CD4-positive, alpha-beta T cell (primary cell): Measurements from ENCODE around the gene NME7. TPM values are rescaled to one million over a fixed set of nuclear protein-coding genes. Genes with fewer than 3 reads are reported as not detected.

ENCODE experiments used
- ATAC-seq: fragments of 200-7000 bp; cut with Tn5 transposase; one replicate; pipeline ENCODE4 v1.10.0; 2022; ENCODE audit warnings: mild to moderate bottlenecking; ENCODE audit not compliant: poor library complexity
- CTCF ChIA-PET: fragments of 350-600 bp; sonication (Branson Sonifier 250); formaldehyde crosslinking; loops from one replicate; lab custom pipeline; 2021; ENCODE audit warnings: antibody characterized with exemption, inconsistent platforms; lab: Charles Lee
- POLR2A ChIA-PET: fragments of 350-600 bp; sonication (Branson Sonifier 250); formaldehyde crosslinking; loops from one replicate; lab custom pipeline; 2021; ENCODE audit warnings: antibody characterized with exemption, inconsistent platforms; lab: Charles Lee
- DNase-seq, 14 experiments: peaks; one replicate each; pipeline ENCODE4 v3.0.0-alpha.2; 2013 to 2020; ENCODE audit warnings: mixed read lengths in 2 of 14
- H3K27ac ChIP-seq, 2 donors: one replicate each; pipeline versions ENCODE4 v1.5.1 to v1.7.0; 2013; ENCODE audit warnings: low read length in 2 of 2, low read depth in 1 of 2, mild to moderate bottlenecking in 1 of 2
- H3K27me3 ChIP-seq, 2 experiments: 1 replicate in 1 of 2; 2 replicates in 1 of 2; pipeline versions ENCODE4 v1.6.1 to v1.7.0; 2013; ENCODE audit warnings: low read length in 2 of 2, control low read depth in 1 of 2, mild to moderate bottlenecking in 1 of 2, moderate library complexity in 1 of 2; ENCODE audit not compliant: insufficient read depth in 2 of 2, control insufficient read depth in 1 of 2
- H3K36me3 ChIP-seq: one replicate; pipeline ENCODE4 v1.6.1; 2013; ENCODE audit warnings: low read length, control low read depth; ENCODE audit not compliant: insufficient read depth
- H3K4me1 ChIP-seq: one replicate; pipeline ENCODE4 v1.6.1; 2013; ENCODE audit warnings: low read length, control low read depth; ENCODE audit not compliant: insufficient read depth
- H3K4me3 ChIP-seq: one replicate; pipeline ENCODE4 v1.5.1; 2013; ENCODE audit warnings: mild to moderate bottlenecking, low read length, moderate library complexity
- H3K9me3 ChIP-seq, 2 experiments: 1 replicate in 1 of 2; 2 replicates in 1 of 2; pipeline versions ENCODE4 v1.6.1 to v1.7.0; 2013; ENCODE audit warnings: low read length in 2 of 2, mild to moderate bottlenecking in 2 of 2, control low read depth in 1 of 2, moderate library complexity in 1 of 2; ENCODE audit not compliant: control insufficient read depth in 1 of 2, insufficient read depth in 1 of 2
- H3K27ac Mint-ChIP-seq: one replicate; pipeline ENCODE4 v1.8.0; 2020; ENCODE audit warnings: mixed read lengths
- H3K27me3 Mint-ChIP-seq: one replicate; pipeline ENCODE4 v1.8.0; 2021; ENCODE audit warnings: mixed read lengths
- H3K36me3 Mint-ChIP-seq: one replicate; pipeline ENCODE4 v1.8.0; 2021; ENCODE audit warnings: low read depth, mixed read lengths
- H3K4me1 Mint-ChIP-seq: one replicate; pipeline ENCODE4 v1.8.0; 2021; ENCODE audit warnings: low read depth, mixed read lengths
- H3K4me3 Mint-ChIP-seq: one replicate; pipeline ENCODE4 v1.8.0; 2020; ENCODE audit warnings: mild to moderate bottlenecking, mixed read lengths
- H3K9me3 Mint-ChIP-seq: one replicate; pipeline ENCODE4 v1.8.0; 2020; ENCODE audit warnings: mixed read lengths
- intact Hi-C, 2 experiments: fragments of 100-400 bp; cut with DNase I in 1 of 2; cut with micrococcal nuclease in 1 of 2; formaldehyde crosslinking; loops; one replicate each; pipeline versions ENCODE4 v1.15.1 to v1.9.0; 2023 to 2025; cut with DNase I, micrococcal nuclease
- total RNA-seq, 174 experiments: library from RNA in 2 of 174; stranded (reverse) in 2 of 174; gene quantifications; one replicate each; pipeline ENCODE4 v1.2.3 and lab custom pipeline; 2021 to 2026
- TF ChIP-seq, protein P1 (sequence below): fragments of 200-600 bp; IDR thresholded peaks from one replicate; pipeline ENCODE4 v1.8.0; 2022; ENCODE audit warnings: antibody characterized with exemption, mild to moderate bottlenecking

NME7 gene
- total RNA-seq, 2 experiments from 2014 or later: 7.2 to 8.3 TPM

DNA sequence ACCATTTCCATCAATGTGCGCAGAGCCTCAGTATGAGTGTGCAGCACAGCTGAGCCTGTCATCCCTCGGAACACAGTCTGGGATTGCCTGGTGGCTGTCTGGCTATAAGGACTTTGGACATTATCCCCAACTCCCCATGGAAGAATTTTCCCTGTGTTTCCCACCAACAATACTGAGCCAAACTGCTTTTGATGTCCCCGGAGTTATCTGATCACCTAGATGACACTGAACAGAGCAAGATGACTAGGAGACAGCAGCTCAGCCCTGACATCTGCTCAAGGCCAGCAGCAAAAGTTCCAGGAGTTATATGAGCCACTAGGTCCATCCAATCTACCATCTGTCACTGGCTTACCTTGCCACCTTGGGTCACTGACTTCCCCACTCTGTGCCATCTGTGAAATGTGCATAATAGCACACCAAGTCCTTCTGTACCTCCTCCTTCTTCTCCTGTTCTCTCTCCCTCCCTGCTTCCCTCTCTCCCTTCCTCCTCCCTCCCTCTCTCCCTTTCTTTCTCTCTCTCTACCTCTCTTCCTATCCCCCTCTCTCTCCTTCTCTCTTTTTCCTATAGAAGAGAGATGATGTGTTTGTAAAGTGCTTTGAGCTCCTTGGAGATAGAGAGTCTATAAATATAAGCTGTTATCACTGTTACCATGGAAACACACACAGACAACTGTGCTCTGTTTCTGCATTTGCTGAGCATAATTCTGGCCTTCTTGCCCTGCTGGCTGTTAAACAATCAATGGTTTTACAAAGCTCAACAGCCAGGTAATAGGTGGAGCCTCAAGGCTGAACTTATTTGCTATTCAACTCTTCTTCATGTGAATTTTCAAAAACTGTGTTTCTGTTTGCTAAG, 280.8 kb downstream of the NME7 start:
- ATAC-seq (peak; percentile 58), DNase-seq (peak in 3 of 14 experiments; percentile 30 to 47 (median 31))
- H3K27ac ChIP-seq: no peak overlapping the region
- no peaks in the 10 kb centered on the region for H3K27me3 Mint-ChIP-seq
- ChIA-PET CTCF (no interaction called here), POLR2A (no interaction called here)
- peaks cover 7% of the 10 kb centered on the region for H3K4me1 ChIP-seq
- H3K27ac Mint-ChIP-seq: no peak overlapping the region
- peaks cover 0 to 2% of the 10 kb centered on the region in 2 experiments for H3K27me3 ChIP-seq
- no peak overlapping the region for H3K4me3 ChIP-seq
- TF ChIP-seq, protein P1, sequence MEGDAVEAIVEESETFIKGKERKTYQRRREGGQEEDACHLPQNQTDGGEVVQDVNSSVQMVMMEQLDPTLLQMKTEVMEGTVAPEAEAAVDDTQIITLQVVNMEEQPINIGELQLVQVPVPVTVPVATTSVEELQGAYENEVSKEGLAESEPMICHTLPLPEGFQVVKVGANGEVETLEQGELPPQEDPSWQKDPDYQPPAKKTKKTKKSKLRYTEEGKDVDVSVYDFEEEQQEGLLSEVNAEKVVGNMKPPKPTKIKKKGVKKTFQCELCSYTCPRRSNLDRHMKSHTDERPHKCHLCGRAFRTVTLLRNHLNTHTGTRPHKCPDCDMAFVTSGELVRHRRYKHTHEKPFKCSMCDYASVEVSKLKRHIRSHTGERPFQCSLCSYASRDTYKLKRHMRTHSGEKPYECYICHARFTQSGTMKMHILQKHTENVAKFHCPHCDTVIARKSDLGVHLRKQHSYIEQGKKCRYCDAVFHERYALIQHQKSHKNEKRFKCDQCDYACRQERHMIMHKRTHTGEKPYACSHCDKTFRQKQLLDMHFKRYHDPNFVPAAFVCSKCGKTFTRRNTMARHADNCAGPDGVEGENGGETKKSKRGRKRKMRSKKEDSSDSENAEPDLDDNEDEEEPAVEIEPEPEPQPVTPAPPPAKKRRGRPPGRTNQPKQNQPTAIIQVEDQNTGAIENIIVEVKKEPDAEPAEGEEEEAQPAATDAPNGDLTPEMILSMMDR: no peak
- H3K9me3 ChIP-seq: no peaks in the 10 kb centered on the region
- no peak overlapping the region for H3K4me3 Mint-ChIP-seq
- intact Hi-C loops: no loop called here
- H3K36me3 Mint-ChIP-seq: no peaks in the 10 kb centered on the region
- no peaks in the 10 kb centered on the region for H3K36me3 ChIP-seq
- peaks cover 12% of the 10 kb centered on the region for H3K4me1 Mint-ChIP-seq
- no peaks in the 10 kb centered on the region for H3K9me3 Mint-ChIP-seq

DNA sequence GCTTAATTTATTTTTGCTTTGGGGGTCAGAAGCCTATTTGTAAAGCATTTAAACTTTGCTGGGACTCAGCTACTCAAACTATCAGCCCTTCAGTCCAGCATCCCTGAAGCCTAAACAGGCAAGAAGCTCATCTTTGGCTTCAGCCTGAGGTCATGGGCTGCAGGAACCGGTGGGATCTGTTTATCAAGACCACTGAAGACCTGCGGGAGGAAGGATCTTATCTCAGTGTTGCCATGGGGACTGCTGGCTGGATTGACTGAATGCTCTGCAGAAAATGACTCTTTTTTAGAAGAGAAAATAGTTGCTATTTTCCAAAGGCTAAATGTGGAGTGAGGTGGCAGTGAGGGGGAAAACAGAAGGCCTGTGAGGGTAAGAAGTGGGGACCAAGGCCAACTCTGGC, 281.7 kb downstream of the NME7 start:
- ChIA-PET CTCF (no interaction called here), POLR2A (no interaction called here)
- Mint-ChIP-seq H3K27ac (no peak overlapping the region), H3K4me1 (peaks cover 12% of the 10 kb centered on the region), H3K9me3 (no peaks in the 10 kb centered on the region), H3K36me3 (no peaks in the 10 kb centered on the region), H3K27me3 (no peaks in the 10 kb centered on the region), H3K4me3 (no peak overlapping the region)
- no peak for ATAC-seq
- TF ChIP-seq, protein P1: no peak
- Histone ChIP-seq H3K9me3 (no peaks in the 10 kb centered on the region), H3K4me3 (no peak overlapping the region), H3K36me3 (no peaks in the 10 kb centered on the region), H3K4me1 (peaks cover 7% of the 10 kb centered on the region), H3K27ac (no peak overlapping the region), H3K27me3 (peaks cover 0 to 2% of the 10 kb centered on the region in 2 experiments)
- intact Hi-C loops: no loop called here
- no peak for DNase-seq

Other genes with a start within 250 kb of the NME7 start
- 10 to 100 TPM; 10.0 to 10.6 TPM for gene BLZF1, start 398 bp upstream of the NME7 start, total RNA-seq
- not detected for gene CCDC181, start 59.7 kb upstream of the NME7 start, total RNA-seq
- 1 to 10 TPM; 3.6 to 3.7 TPM for gene SLC19A2, start 118.1 kb upstream of the NME7 start, total RNA-seq
- gene F5, start 218.7 kb upstream of the NME7 start, total RNA-seq: 1 to 10 TPM; 5.4 to 6.2 TPM